PFSK-1 (cell line): Measurements from ENCODE around the gene RFX3.

Source experiments
- POLR2AphosphoS5 ChIP-seq: IDR thresholded peaks from 2 replicates; pipeline ENCODE4 v1.6.1; 2012; ENCODE audit warnings: low read depth, mild to moderate bottlenecking, control low read depth, low read length, moderate library complexity
- TAF1 ChIP-seq: IDR thresholded peaks from 2 replicates; pipeline ENCODE4 v1.6.1; 2012; ENCODE audit warnings: low read length, control low read depth, borderline replicate concordance; ENCODE audit not compliant: insufficient read depth

- no peak for TF ChIP-seq POLR2AphosphoS5
- TF ChIP-seq TAF1: no peak
Measured at GRCh38 chr9:3455094-3455493, 70.7 kb downstream of the RFX3 start.
